Measurements from ENCODE around the gene TAOK1. TPM values are rescaled to one million over a fixed set of nuclear protein-coding genes. Genes with fewer than 3 reads are reported as not detected.

TAOK1 gene
- total RNA-seq, 1 donor from 2014 or later, result 45.5 TPM

DNA sequence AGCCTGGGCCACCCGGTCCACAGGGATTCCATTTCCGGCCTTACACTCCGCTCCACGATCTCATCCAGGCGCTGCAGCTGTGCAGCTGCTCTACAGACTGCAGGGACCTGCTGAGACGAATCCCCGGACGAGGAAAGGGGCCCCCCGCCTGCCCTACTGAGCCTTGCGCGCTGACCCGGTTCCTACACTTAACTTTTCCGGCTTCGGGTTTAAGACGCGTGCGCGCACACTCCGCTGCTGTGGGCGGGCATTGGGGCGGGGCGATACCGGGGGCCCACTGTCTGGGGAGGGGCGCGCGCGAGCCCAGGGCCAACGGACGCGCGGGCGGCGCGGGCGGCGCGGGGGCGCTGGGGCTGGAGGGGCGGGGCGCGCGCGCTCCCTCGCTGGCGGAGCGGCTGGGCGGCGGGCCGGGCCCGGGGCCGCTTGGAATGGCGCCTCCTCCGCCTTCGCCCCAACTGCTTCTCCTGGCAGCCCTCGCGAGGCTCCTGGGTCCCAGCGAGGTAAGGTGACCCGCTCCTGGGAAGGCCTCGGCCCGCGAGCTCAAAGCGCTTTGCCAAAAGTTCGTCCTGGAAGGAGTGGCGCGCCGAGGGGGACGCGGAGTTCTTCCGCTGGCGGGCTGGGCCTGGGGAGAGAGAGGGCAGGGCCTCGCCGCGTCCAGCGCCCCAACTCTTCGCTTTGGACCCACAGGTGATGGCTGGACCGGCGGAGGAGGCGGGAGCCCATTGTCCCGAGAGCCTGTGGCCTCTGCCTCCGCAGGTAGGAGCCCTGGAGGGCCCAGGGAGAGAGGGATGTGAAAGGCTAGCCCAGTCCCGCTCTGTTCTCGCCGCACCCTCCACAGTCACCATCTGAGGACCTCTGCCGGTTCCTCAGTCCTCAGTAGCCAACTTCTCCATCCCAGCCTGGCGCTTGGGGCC, 178.4 kb downstream of the TAOK1 start, which contains the start of gene TP53I13:
TP53I13 (plus strand) TSS at position 371 of the 914 bp plus-strand sequence; CDS start at position 429, 58 bp downstream.
- DNase-seq (ENCODE audit: low read depth), result peak; percentile 87

DNA sequence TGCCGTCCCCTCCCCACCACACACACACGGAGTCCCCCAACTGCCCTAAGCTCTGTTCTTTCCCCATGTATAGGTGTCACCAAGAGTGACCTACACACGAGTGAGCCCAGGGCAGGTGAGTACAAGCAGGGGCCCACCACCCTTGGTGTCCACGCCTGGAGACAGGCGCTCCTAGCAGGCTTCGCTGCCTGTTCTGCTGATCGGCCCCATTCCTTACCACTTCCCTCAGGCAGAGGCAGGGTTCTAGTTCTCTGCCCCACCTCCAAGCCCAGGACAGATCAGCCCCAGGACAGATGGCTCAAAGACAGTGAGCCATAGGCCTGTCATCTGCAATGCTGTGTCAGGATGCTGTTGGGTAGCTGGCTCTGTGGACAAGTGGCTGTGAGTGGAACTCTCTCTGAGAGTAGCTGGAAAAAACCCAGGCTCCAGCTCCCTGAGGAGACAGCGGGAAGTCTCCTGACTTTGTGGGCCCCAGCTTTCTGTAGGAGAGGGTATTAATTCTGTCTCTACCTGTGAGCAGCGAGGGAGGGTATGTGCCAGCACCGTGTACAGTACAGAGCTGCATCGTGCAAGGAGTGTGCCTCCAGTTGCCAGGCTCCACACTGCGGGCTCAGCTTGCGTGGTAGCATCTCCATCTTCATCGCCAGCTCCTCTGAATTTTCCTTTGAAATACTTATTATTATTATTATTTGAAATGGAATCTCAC, 179.2 kb downstream of the TAOK1 start:
- DNase-seq (ENCODE audit: low read depth), result peak; percentile 46

DNA sequence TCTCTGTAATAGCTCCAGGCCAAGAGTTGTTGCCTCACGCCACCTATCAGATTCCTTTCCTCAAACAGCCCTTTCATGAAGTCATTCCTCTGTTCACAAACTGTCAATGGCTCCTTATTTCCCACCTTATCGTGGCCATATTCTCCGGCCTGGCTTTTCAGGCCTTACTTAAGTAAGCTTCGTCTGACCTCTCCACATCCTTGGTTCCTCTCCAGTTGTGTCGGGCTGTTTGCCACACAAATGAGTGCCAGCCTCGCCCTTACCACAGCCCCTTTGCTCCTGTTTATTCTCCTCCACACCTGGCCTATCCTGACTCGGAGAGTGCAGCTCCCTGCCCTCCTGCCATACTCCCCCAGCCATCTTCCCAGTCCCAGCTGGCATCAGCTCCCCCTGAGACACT, 180.4 kb downstream of the TAOK1 start:
- no peak for DNase-seq (ENCODE audit: low read depth)

DNA sequence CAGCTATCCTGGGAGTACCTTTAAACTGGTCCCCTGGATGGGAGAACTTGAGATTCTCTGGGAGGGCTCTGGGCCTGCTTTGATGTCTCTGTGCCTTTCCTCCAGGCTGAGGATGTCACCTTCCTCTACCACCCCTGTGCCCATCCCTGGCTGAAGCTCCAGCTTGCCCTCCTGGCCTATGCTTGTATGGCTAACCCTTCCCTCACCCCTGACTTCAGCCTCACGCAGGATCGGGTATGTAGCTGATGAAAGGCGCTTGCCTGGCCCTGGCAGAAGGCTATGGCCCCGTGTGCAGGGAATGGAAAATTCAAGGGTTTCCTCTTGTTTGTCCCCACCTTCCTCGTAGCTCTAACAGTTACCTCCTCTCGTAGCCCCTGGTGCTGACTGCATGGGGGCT, 181.3 kb downstream of the TAOK1 start:
- no peak for DNase-seq (ENCODE audit: low read depth)

DNA sequence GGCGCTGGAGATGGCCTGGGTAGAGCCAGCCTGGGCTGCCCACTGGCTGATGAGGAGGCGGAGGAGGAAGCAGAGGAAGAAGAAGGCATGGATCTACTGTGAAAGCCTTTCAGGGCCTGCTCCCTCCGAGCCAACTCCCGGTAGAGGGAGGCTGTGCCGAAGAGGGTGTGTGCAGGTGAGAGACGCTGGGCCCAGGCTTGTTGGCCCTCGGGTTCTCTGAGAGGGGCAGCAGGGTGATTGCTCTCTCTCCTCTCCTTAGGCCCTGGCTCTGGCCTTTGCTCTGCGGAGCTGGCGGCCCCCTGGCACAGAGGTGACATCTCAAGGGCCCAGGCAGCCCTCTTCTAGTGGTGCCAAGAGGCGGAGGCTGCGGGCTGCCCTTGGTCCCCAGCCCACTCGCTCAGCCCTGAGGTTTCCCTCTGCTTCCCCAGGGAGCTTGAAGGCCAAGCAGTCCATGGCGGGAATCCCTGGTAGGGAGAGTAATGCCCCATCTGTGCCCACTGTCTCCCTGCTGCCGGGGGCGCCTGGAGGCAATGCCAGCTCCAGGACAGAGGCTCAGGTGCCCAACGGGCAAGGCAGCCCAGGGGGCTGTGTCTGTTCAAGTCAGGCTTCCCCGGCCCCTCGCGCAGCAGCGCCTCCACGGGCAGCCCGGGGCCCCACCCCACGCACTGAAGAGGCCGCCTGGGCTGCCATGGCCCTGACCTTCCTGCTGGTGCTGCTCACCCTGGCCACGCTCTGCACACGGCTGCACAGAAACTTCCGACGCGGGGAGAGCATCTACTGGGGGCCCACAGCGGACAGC, 181.9 kb downstream of the TAOK1 start:
- no peak for DNase-seq (ENCODE audit: low read depth)

DNA sequence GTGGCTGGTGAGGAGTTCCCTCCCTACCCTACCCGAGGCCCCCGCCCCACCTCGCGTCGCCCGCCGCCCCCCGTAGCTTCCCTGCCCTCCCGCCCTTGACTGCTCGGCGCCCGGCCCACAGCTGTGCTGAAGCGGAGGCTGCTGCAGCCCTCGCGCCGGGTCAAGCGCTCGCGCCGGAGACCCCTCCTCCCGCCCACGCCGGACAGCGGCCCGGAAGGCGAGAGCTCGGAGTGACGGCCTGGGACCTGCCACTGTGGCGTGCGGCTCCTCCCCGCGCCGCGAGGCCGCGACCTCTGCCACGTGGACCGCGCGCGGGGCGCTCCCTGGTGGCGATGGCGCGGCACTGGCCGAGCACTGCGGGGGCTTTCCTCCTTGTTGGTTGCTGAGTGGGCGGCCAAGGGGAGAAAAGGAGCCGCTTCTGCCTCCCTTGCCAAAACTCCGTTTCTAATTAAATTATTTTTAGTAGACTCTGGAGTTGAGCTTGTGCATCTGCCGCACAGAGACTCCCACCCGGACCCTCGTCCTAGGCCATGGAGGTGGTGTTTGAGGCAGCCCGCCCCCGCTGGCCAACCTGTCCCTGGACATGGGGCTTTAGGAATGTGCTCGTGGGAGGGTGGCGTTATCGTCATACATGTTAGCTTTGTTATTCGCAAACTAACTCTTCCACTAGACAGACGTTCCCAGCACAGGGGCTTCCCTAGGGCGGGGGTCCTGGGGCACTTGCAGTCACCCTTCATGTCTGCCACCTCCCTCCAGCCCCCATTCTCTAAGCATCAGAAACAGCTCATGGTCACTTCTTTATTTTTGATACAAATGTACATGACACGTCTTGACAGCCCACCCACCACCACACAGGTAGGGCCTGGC, 182.8 kb downstream of the TAOK1 start:
- DNase-seq (ENCODE audit: low read depth), result no peak

DNA sequence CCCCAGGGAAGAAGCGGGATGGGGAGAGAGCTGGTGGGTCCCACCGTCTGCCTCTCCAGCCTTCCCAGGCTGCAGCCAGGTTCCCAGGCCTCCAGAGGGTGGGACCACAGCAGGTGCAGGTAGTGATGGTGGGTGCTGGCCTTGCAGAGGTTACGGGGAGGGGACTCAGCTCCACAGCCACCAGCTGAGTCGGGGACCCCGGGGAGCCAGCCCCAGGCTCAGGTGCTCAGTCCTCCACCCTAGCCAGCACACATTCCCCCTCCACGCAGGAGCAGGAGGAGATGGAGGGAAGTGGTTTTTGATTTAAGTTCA, 183.4 kb downstream of the TAOK1 start:
- no peak for DNase-seq (ENCODE audit: low read depth)

DNA sequence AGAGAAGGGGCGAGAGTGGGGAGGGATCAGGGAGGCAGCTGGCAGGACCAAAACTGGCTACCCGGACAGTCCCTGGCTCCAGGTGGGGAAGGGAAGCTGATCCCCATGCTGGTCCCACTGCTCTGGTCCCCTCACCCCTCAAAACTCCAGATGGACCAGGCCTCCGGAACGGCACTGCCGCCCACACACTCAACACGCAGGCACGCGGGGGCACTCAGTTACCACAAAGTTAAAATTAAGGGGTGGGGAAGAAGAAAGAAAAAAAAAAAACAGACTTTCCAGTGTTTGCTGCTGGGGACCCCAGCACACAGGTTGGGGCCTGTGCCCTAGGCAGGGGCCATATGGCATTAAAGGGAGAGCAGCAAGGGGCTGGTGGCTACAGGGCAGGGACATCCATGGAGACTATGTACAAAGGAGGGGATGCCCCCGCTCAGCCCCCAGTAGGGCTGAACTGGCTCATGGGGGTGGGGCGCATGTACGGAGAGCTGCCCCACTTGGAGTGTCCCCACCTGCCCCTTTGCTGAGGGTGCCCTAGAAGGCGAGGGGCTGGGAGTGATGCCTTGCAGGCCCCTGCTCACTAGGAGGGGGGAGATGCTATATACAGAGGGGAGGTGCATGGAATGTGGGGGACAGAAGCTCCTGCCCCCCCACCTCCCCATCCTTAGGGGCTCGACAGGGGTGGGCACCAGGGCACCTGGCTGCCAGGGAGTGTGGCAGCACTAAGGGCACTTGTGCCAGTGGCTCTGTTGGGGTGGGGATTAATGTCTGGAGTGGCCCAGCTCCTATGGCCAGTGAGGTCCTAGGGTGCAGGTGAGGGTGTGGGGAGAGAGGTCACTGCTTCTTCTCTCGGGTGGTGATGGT, 183.9 kb downstream of the TAOK1 start:
- no peak for DNase-seq (ENCODE audit: low read depth)

DNA sequence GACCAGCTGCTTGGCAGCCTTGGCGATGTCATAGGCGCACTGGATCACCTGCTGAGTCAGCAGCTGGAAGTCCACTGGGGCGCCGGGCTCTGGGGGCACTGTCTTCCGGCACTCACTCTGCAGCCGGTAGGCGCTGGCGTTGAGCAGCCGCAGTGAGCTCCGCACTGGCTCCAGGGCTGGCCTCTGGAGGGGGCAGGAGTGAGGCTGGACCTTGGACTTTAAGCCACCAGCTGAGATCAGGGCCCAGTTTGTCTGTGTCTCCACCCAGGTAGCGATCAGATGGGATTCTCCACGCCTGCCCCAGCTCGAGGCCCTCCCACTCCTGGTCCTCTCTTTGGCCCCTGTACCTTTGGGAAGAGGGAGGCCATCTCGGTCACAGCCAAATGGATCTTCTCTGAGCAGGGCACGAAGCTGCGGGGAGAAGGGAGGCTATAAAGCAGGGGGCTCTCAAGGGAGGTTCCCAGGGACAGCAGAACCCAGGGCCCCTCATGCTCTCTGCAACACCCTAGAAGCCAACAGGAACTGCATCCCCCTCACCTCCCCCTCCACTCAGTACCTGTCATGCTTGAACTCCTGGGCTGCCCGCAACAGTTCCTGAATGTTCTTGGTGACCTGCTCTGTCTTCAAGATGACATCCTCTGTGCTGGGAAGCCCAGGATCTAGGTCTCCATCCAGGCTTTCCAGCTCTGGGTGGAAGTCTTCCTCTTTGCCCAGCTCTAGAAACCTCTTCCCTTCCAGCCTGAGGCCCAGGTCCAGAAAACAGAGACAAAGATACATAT, 184.8 kb downstream of the TAOK1 start:
- DNase-seq (ENCODE audit: low read depth), result no peak

DNA sequence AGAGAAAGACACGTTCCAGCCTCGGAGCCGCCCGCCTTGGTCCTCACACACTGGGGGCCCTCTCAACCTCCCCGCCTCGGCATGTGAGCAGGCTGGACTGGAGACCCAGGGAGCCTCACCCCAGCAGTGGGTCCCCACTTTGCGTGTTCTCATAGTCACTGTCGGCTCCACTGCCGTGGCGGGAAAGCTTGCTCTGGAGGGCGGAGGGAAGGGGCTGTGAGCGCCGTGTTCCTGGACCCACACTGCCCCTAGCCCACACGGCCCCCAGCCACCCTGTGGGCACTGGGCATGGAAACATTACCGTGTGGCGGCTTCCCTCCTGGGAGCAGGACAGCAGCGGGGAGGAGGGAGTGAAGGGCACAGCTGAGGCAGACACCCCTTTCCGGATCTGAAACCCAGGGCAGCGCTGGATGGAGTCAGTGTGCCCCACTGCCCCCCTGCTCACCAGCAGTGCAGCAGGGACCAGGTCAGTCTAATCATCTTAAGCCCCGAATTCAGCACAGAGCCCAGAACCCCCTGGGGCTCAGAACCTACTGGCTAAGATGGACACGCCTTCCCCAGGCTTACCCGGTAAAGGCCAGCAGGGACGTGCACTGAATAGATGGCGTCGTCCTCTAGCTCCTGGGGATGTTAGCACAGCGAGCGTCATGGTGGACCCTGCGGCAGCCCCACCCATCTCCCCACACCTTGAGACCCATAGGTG, 185.5 kb downstream of the TAOK1 start:
- no peak for DNase-seq (ENCODE audit: low read depth)

DNA sequence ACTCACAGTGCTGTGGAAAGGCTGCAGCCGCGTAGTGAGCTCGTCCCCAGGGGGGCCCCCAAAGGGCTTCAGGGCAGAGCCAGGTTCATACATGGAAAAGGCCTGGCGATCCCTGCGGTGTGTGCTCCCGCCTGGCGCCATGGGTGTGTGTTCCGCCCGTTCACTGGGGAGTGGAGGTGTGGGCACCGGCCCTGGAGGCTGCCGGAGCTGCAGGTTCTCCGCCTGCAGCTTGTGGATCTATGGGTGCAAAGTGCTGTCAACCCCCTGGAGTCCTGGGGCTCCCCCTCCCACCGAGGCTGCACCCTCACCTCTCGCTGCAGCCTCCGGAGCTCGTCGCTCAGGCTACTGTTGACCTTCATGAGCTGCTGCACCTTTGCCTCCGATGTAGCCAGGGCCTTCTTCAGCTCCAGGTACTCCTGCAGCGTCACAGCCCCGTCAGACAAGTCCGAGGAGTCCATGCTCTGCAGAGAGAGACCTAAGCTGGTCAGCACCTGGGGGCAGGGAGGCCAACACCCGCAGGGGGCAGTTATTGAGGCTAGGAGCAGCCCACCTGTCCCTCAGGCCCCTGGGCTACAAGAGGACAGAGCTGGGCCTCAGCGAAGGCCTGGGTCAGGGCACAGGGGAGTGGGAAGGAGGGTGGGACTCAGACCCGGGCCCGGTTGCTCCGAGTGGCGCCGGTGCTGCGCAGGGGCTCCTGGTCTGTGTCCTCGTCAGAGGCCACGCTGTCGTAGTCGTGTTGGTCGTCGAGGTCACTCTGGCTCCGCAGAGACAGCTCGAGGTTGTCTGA, 186.2 kb downstream of the TAOK1 start:
- no peak for DNase-seq (ENCODE audit: low read depth)

DNA sequence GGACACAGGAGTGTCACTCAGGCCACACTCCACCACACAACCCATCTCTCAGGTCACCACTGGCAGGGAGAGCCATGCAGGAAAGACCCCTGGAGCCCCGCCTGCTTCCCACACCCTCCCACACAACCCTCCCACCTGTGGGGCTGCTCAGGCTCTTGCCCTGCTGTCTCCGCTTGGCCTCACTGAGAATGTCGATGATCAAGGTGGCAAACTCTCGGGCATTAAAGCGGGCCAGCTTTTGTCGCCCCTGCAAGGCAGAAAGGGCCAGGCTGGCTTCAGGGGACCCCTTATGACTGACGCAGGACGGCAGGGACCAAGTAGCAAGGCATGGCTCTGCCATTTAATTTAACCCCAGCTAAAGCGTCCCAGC, 186.8 kb downstream of the TAOK1 start:
- no peak for DNase-seq (ENCODE audit: low read depth)

DNA sequence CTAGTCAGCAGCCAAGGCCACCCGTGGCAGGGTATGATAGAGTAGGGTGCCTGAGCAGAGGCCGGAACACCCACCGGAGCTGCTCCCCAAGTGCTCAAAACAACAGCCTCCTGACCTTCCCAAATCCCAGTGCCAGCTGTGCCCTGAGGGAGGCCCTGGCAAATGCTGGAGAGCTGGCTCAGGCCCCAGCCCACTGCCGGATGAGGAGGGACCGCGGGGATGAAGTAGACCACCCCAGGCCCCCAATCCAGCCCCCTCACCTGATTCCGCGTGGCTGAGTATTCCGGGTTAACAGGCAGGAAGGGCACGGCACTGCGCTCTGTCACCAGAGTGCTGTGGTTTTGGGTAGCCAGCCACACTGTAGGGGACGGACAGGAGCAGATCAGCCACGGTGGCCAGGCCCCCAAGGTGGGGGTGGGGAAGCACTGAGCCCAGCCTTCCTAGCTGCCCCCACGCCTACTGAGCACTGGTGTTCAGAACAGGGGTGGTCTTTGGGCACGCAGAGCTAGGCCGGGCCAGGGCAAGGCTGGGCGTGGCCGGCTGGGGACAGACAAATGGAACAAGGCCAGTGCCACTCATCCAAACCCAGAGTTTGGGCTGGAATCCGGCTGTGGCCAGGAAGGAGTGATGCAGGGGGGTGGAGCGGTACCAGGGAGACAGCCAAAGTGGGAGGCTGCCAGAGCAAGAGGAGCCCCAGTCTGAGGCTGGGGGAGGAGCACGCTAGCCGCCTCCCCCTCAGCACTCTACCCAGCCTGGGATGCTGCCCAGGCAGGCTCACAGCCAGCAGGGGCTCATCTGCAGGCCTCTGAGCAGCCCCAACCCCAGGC, 187.4 kb downstream of the TAOK1 start:
- peak; percentile 34 for DNase-seq (ENCODE audit: low read depth)

DNA sequence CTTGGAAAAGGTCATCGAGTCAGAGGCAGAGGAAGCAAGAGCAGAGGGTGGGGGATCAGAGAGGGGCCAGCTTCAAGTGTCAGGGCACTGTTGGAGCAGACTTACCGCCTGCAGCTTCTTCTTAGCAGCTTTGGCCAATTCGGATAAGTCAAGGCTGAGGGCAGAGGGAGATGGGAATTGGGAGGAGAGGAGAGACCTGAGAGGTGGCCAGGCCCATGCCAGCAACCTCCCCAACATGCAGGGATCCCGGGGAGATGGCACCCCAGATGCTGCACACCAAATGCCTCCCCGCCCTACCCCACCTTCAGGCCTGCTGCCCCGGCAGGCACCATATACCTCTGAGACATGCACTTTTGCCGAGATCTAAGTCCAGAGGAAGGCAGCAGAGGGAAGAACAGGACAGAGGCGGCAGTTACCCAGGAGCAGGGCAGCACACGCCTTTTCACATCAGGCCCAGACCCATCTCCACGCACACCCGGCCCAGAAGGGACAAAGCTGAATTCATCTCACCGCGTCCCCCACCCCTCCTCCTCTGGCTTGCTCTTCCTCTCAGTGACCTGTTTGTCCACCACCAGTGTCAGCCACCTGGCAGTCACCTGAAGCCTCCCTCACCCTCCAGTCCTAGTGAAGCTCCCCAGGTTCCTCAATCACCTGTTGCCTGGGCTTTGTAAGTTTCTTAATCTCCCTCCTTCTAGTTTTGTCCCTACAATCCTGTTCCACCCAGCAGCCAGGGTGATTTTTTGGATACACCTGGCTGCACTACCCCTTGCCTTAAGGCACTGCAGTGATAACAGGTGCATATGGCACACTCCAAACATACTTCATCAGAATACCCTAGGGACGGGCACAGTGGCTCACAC, 188.7 kb downstream of the TAOK1 start:
- no peak for DNase-seq (ENCODE audit: low read depth)

DNA sequence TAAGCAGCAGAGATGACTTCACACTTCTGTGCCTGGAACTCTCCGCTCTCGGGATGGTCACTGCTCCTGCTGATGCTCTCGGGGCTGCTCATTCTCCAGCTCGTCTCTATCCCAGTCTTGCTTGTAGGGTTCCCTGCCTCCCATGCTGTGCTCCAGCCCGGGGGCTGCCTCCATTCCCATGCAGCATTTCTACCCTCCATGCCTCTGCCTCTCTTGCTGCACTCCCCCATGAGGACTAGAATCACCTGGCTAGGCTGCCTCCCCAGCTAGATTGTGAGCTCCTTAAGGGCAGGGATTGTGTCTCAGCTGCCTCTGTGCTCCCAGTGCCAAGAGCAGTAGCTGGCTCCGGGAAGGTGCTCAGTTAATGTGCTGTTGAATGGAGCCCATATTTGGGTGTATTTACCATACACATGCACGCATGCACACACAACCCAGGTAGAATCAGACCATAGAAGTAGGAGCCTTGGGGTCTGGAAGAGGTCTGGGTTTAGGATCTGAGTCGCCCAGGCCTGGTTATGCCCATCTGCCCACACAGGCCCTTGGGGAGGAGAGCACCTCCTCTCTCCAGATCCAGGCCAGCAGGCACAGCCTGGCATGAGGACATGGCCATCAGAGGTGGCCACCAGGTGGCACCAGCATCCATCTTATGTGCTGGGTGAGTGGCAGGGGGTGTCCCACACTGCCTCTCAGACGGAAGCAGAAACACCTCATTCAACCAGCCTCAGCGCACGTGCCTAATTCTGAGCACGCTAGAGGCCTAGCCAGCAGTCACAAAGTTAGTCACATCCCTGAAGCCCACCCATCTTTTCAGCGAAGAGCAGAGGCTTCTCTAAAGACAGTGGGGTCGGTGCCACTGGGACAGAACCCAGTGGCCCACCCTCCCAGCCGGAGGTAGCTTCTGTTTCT, 190.0 kb downstream of the TAOK1 start:
- peak; percentile 84 for DNase-seq (ENCODE audit: low read depth)
